Effector memory CD8-positive, alpha-beta T cell (primary cell): ENCODE data around the gene GARIN3.
"Not testable (repeated sequence)": the region's sequence is repeated elsewhere in the genome, so short reads cannot be mapped to it uniquely, and the experiment has no call there.

ENCODE experiments used
- ATAC-seq: fragments of 150-1000 bp; cut with Tn5 transposase; replicated peaks from 2 replicates; pipeline ENCODE4 v1.10.0; 2021; ENCODE audit warnings: mild to moderate bottlenecking, moderate library complexity
- DNase-seq, 3 experiments: peaks; one replicate each; pipeline ENCODE4 v3.0.0; 2021
- H3K27ac Mint-ChIP-seq, 2 donors: one replicate each; pipeline ENCODE4 v1.8.0; 2022; ENCODE audit warnings: mild to moderate bottlenecking in 2 of 2, mixed read lengths in 2 of 2, moderate library complexity in 2 of 2
- H3K27me3 Mint-ChIP-seq, 2 donors: one replicate each; pipeline ENCODE4 v1.8.0; 2022; ENCODE audit warnings: mixed read lengths in 2 of 2
- H3K36me3 Mint-ChIP-seq: one replicate; pipeline ENCODE4 v1.8.0; 2022; ENCODE audit warnings: mild to moderate bottlenecking, moderate library complexity, mixed read lengths; ENCODE audit not compliant: insufficient read depth
- H3K4me1 Mint-ChIP-seq, 2 donors: one replicate each; pipeline ENCODE4 v1.8.0; 2022; ENCODE audit warnings: low read depth in 2 of 2, mixed read lengths in 2 of 2
- H3K4me3 Mint-ChIP-seq, 2 donors: one replicate each; pipeline ENCODE4 v1.8.0; 2022; ENCODE audit warnings: mild to moderate bottlenecking in 2 of 2, mixed read lengths in 2 of 2, moderate library complexity in 2 of 2
- H3K9me3 Mint-ChIP-seq, 2 donors: one replicate each; pipeline ENCODE4 v1.8.0; 2022; ENCODE audit warnings: mixed read lengths in 2 of 2

The GARIN3 gene

GRCh38 chr5:157197086-157197485 is 31.0 kb upstream of the GARIN3 start:
- Mint-ChIP-seq H3K36me3 (peaks cover 80% of the 10 kb centered on the region), H3K27ac (peak overlapping the region; percentile 30 to 85), H3K4me3 (peak overlapping the region; percentile 61 to 98), H3K4me1 (peaks cover 59 to 77% of the 10 kb centered on the region in 2 donors), H3K9me3 (no peaks in the 10 kb centered on the region), H3K27me3 (no peaks in the 10 kb centered on the region)
- DNase-seq (no peak), ATAC-seq (peak; percentile 42)

- Mint-ChIP-seq H3K36me3 (peaks cover 70% of the 10 kb centered on the region), H3K9me3 (no peaks in the 10 kb centered on the region), H3K4me3 (peak overlapping the region; percentile 50 to 98), H3K27me3 (no peaks in the 10 kb centered on the region), H3K4me1 (peaks cover 61 to 77% of the 10 kb centered on the region in 2 donors), H3K27ac (peak overlapping the region; percentile 30 to 85)
- DNase-seq (no peak), ATAC-seq (peak; percentile 27)
These were observed 30.0 kb upstream of the GARIN3 start for GRCh38 chr5:157196045-157196444.

- Mint-ChIP-seq H3K36me3 (peaks cover 69% of the 10 kb centered on the region), H3K9me3 (no peaks in the 10 kb centered on the region), H3K27me3 (no peaks in the 10 kb centered on the region), H3K27ac (peak overlapping the region; percentile 84 to 85), H3K4me1 (peaks cover 69 to 80% of the 10 kb centered on the region in 2 donors), H3K4me3 (peak overlapping the region; percentile 55 to 98)
- DNase-seq (peak in 2 of 3 experiments; percentile 35 to 37), ATAC-seq (peak; percentile 68)
These were observed 27.8 kb upstream of the GARIN3 start for GRCh38 chr5:157193699-157194424.

GRCh38 chr5:157189223-157189622 is 23.2 kb upstream of the GARIN3 start:
- Mint-ChIP-seq H3K36me3 (peaks cover 80% of the 10 kb centered on the region), H3K4me1 (peaks cover 68 to 83% of the 10 kb centered on the region in 2 donors), H3K27ac (peak overlapping the region; percentile 85), H3K9me3 (no peaks in the 10 kb centered on the region), H3K4me3 (peak overlapping the region; percentile 75 to 98), H3K27me3 (no peaks in the 10 kb centered on the region)
- DNase-seq = no peak
- no peak for ATAC-seq

GRCh38 chr5:157188270-157188669 is 22.2 kb upstream of the GARIN3 start:
- peak overlapping the region; percentile 75 to 98 for H3K4me3 Mint-ChIP-seq
- DNase-seq = no peak
- peaks cover 80% of the 10 kb centered on the region for H3K36me3 Mint-ChIP-seq
- H3K27ac Mint-ChIP-seq = peak overlapping the region; percentile 85
- no peaks in the 10 kb centered on the region for H3K9me3 Mint-ChIP-seq
- H3K27me3 Mint-ChIP-seq = no peaks in the 10 kb centered on the region
- no peak for ATAC-seq
- peaks cover 70 to 83% of the 10 kb centered on the region in 2 donors for H3K4me1 Mint-ChIP-seq

DNA sequence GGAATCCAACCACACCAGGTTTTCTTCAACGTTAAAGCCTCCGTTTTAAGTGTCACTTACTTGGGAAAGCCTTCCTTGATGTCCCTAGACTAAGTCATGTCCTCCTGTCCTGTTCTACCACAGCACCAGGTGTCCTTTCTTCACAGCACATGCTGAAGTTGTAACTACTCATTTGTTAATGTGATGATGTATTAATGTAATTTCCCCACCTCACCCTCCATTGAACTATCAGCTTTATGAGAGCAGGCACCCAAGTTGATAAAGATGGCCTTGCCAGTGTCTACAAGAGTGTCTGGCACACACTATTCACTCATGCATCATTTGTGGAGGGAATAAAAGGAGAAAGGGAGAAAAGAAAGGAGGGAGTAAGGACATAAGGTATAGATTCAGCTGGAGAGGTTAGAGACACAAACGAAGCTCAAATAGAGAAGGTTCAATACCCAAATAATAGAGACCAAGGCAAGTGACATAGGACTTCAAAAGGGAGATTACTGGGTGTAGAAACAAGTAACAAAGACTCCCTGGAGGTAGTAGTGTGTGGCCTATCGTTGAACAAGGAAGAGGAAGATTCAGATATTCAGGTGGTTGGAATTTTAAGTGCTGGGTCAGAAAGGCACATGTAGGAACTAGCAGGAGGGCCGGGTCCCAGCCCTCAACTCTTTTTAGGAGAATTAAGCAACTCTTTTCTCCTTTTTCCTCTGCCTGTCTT is 21.1 kb upstream of the GARIN3 start:
- Mint-ChIP-seq H3K4me1 (peaks cover 62 to 77% of the 10 kb centered on the region in 2 donors), H3K9me3 (no peaks in the 10 kb centered on the region), H3K27me3 (no peaks in the 10 kb centered on the region), H3K4me3 (peak overlapping the region; percentile 75 to 98), H3K27ac (peak overlapping the region; percentile 85), H3K36me3 (peaks cover 80% of the 10 kb centered on the region)
- no peak for DNase-seq
- peak; percentile 23 for ATAC-seq

DNA sequence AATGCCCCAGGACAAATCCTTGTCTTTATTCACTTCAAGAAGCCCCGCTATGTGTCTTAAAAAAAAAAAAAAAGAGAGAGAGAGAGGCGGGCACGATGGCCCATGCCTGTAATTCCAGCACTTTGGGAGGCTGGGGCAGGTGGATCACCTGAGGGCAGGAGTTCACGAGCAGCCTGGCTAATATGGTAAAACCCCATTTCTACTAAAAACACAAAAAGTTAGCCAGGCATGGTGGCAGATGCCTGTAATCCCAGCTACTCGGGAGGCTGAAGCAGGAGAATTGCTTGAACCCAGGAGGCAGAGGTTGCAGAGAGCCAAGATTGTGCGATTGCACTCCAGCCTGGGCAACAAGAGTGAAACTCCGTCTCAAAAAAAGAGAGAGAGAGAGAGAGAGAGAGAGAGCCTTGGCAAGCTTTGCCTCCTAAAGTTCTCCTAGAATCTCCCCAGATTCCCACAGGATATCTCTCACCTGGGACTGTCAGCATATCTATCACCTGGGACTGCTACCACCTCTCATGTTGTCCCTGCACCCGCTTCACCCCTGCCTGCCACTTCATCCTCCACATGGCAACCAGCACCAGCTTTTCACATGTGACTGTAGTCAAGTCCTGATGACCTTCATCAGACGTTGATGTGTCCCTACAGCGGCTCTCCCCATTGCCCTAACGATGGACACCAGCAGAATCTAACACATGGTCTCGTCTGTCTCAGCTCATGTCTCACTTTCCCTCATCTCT is 20.4 kb upstream of the GARIN3 start:
- no peak for DNase-seq
- H3K36me3 Mint-ChIP-seq = peaks cover 80% of the 10 kb centered on the region
- H3K27me3 Mint-ChIP-seq = no peaks in the 10 kb centered on the region
- H3K9me3 Mint-ChIP-seq = no peaks in the 10 kb centered on the region
- peak overlapping the region; percentile 85 for H3K27ac Mint-ChIP-seq
- ATAC-seq = peak; percentile 7
- H3K4me3 Mint-ChIP-seq = peak overlapping the region; percentile 75 to 98
- H3K4me1 Mint-ChIP-seq = peaks cover 57 to 70% of the 10 kb centered on the region in 2 donors

GRCh38 chr5:157185122-157185521 is 19.1 kb upstream of the GARIN3 start:
- H3K9me3 Mint-ChIP-seq, H3K27me3 Mint-ChIP-seq, DNase-seq, ATAC-seq: not testable (repeated sequence)
- peaks cover 75% of the 10 kb centered on the region for H3K36me3 Mint-ChIP-seq
- H3K4me3 Mint-ChIP-seq = peak overlapping the region; percentile 75 to 98
- H3K4me1 Mint-ChIP-seq = peaks cover 55 to 64% of the 10 kb centered on the region in 2 donors
- H3K27ac Mint-ChIP-seq = peak overlapping the region; percentile 85

GRCh38 chr5:157184117-157184670 is 18.1 kb upstream of the GARIN3 start:
- ATAC-seq (no peak), DNase-seq (no peak)
- Mint-ChIP-seq H3K4me1 (peaks cover 54 to 66% of the 10 kb centered on the region in 2 donors), H3K36me3 (peaks cover 65% of the 10 kb centered on the region), H3K9me3 (no peaks in the 10 kb centered on the region), H3K27ac (peak overlapping the region; percentile 85 to 87), H3K4me3 (peak overlapping the region; percentile 75 to 98), H3K27me3 (no peaks in the 10 kb centered on the region)

- Mint-ChIP-seq H3K4me1 (peaks cover 49 to 66% of the 10 kb centered on the region in 2 donors), H3K4me3 (peak overlapping the region; percentile 75 to 98), H3K27me3 (no peaks in the 10 kb centered on the region), H3K9me3 (no peaks in the 10 kb centered on the region), H3K36me3 (peaks cover 48% of the 10 kb centered on the region), H3K27ac (peak overlapping the region; percentile 85 to 87)
- DNase-seq (no peak), ATAC-seq (no peak)
These were observed 16.2 kb upstream of the GARIN3 start for GRCh38 chr5:157182143-157182757.

DNA sequence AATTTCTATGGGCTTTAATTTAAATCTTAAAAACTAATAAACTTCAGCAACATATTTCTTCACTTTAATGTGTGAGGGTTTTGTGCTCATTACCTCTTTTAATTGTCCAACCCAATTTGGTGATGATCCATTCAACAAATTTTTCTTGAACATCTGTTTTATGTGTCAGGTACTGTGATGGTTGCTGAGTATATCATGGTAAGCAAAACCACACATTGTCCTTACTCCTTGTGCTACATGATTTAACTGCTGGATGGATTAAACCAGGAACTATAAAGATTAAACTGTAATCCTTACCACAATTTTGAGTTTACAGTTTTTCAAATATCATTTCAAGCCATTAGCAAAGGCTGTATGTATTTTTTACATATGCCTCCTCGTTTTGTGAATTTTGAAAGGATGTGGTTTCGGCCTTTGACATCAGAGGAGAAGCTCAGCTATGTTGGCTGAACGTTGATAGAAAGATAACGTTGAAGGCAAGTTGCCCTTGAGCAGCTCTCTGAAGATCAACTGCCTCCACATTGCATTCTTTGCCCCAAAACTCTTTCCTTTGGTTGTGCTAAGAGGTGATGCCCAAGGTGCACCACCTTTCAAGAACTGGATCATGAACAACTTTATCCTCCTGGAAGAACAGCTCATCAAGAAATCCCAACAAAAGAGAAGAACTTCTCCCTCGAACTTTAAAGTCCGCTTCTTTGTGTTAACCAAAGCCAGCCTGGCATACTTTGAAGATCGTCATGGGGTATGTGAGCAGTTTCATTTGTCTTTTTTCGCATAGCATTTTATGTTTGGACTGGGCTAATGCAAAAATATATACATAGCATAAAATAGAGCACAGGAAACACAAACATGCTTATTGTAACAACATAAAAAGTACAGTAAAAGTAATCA is 14.6 kb upstream of the GARIN3 start, which contains the start of gene ITK:
TSS of gene ITK (plus strand) at position 467 of the 891 bp plus-strand sequence. CDS start at position 605, 138 bp downstream.
- H3K9me3 Mint-ChIP-seq = no peaks in the 10 kb centered on the region
- H3K27me3 Mint-ChIP-seq = no peaks in the 10 kb centered on the region
- H3K4me3 Mint-ChIP-seq = peak within 1 kb of the TSS; percentile 75 to 98
- H3K4me1 Mint-ChIP-seq = peaks cover 34 to 50% of the 10 kb centered on the region in 2 donors
- DNase-seq (peak; percentile 40 to 52 (median 49)), ATAC-seq (peak; percentile 91)
- H3K27ac Mint-ChIP-seq = peak within 1 kb of the TSS; percentile 85 to 87
- peaks cover 32% of the 10 kb centered on the region for H3K36me3 Mint-ChIP-seq

DNA sequence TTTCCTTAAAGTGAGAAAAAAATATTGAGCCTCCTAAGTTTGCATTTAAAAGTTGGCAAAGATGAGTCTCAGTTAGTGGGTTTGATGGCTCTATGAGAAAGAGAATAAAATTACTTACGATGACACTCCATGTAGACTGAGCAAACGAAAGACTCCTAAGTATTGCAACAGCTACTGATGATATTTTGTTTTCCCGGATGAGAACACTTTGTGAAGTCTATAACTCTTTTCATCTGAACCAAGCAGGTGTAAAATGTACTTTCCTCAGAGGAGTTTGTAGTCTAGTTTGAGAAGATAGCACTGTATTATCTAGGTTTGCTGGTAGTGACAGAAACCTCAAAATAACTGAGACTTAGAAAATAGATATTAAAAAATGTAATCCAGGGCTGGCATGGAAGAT is 12.9 kb upstream of the GARIN3 start:
- peak overlapping the region; percentile 64 to 98 for H3K4me3 Mint-ChIP-seq
- peaks cover 33 to 53% of the 10 kb centered on the region in 2 donors for H3K4me1 Mint-ChIP-seq
- H3K9me3 Mint-ChIP-seq = no peaks in the 10 kb centered on the region
- H3K36me3 Mint-ChIP-seq = peaks cover 15% of the 10 kb centered on the region
- DNase-seq (no peak), ATAC-seq (no peak)
- no peaks in the 10 kb centered on the region for H3K27me3 Mint-ChIP-seq
- H3K27ac Mint-ChIP-seq = peak overlapping the region; percentile 85 to 87
